Fibroblast of peridontal ligament (primary cell): ENCODE measurements around the gene PXN.
A peak's percentile ranks its signal among the peaks of the same experiment; 100 is the strongest.

Experiments used
- DNase-seq: peaks from one replicate; pipeline ENCODE4 v3.0.0-alpha.2; 2010; ENCODE audit errors: extremely low read depth

PXN gene

GRCh38 chr12:120265473-120266179, at the start of gene PXN:
TSS of gene PXN (minus strand) at chr12:120265730. CDS start at chr12:120265629, 101 bp downstream.
- DNase-seq, result peak; percentile 67

GRCh38 chr12:120314220-120314619, 48.7 kb upstream of the PXN start:
- DNase-seq, result no peak

GRCh38 chr12:120301962-120302815, 36.7 kb upstream of the PXN start, which contains the start of gene SIRT4:
TSS of gene SIRT4 (plus strand) at chr12:120302321. CDS start at chr12:120303562, 1,241 bp downstream.
- peak; percentile 96 for DNase-seq

- DNase-seq, result peak; percentile 96
These were observed 27.4 kb upstream of the PXN start, which contains the start of gene RNU4-1 for GRCh38 chr12:120292661-120293531. TSS of gene RNU4-1 (minus strand) at chr12:120293237.

- no peak for DNase-seq
These were observed 26.8 kb upstream of the PXN start for GRCh38 chr12:120292411-120292660.

- no peak for DNase-seq
These were observed 25.2 kb upstream of the PXN start for GRCh38 chr12:120290609-120291305.

- no peak for DNase-seq
These were observed 22.0 kb upstream of the PXN start for GRCh38 chr12:120287491-120287890.

- no peak for DNase-seq
These were observed 21.4 kb upstream of the PXN start for GRCh38 chr12:120286768-120287490.

- no peak for DNase-seq
These were observed 18.9 kb upstream of the PXN start for GRCh38 chr12:120284381-120284780.

GRCh38 chr12:120283318-120283717, 17.8 kb upstream of the PXN start:
- no peak for DNase-seq

- DNase-seq, result no peak
These were observed 12.9 kb upstream of the PXN start for GRCh38 chr12:120278137-120279069.

- DNase-seq, result peak; percentile 46
These were observed 11.2 kb upstream of the PXN start for GRCh38 chr12:120276734-120277133.

GRCh38 chr12:120267736-120268135, 2.2 kb upstream of the PXN start:
- DNase-seq, result peak; percentile 15

GRCh38 chr12:120266180-120266870, 795 bp upstream of the PXN start:
- no peak for DNase-seq

- DNase-seq, result no peak
These were observed 542 bp downstream of the PXN start for GRCh38 chr12:120264904-120265472.

GRCh38 chr12:120264086-120264903, 1.2 kb downstream of the PXN start:
- peak; percentile 18 for DNase-seq

GRCh38 chr12:120263748-120264085, 1.8 kb downstream of the PXN start:
- peak; percentile 26 for DNase-seq
